GM19035 (cell line): ENCODE measurements around the gene C7orf57.

ENCODE experiments used
- ATAC-seq: cut with Tn5 transposase; IDR thresholded peaks from one replicate; pipeline ENCODE4 v1.9.1; 2021; ENCODE audit not compliant: unreplicated experiment

The C7orf57 gene

GRCh38 chr7:48084727-48085432 lies 49.5 kb downstream of the C7orf57 start:
- peak; percentile 61 for ATAC-seq

- no peak for ATAC-seq
These were observed 50.1 kb downstream of the C7orf57 start for GRCh38 chr7:48085433-48085791.

GRCh38 chr7:48085942-48086341 lies 50.6 kb downstream of the C7orf57 start:
- no peak for ATAC-seq

GRCh38 chr7:48087349-48087748 lies 52.0 kb downstream of the C7orf57 start:
- peak; percentile 17 for ATAC-seq

- peak; percentile 51 for ATAC-seq
These were observed 53.3 kb downstream of the C7orf57 start for GRCh38 chr7:48088559-48089045.

- ATAC-seq: peak; percentile 57
These were observed 54.0 kb downstream of the C7orf57 start, which contains the start of gene UPP1 for GRCh38 chr7:48089046-48090003. Gene UPP1 (plus strand): TSS chr7:48089265. CDS start chr7:48094784, 5,519 bp downstream.

GRCh38 chr7:48090095-48090805 lies 54.9 kb downstream of the C7orf57 start:
- no peak for ATAC-seq

GRCh38 chr7:48091506-48092433 lies 56.4 kb downstream of the C7orf57 start:
- ATAC-seq: no peak

GRCh38 chr7:48094861-48095293 lies 59.5 kb downstream of the C7orf57 start:
- ATAC-seq: no peak

- ATAC-seq: no peak
These were observed 60.9 kb downstream of the C7orf57 start for GRCh38 chr7:48096273-48096672.

- no peak for ATAC-seq
These were observed 62.3 kb downstream of the C7orf57 start for GRCh38 chr7:48097521-48098231.

- no peak for ATAC-seq
These were observed 63.5 kb downstream of the C7orf57 start for GRCh38 chr7:48098846-48099245.

GRCh38 chr7:48099781-48100180 lies 64.4 kb downstream of the C7orf57 start:
- no peak for ATAC-seq

GRCh38 chr7:48101352-48101751 lies 66.0 kb downstream of the C7orf57 start:
- no peak for ATAC-seq

GRCh38 chr7:48101968-48102367 lies 66.6 kb downstream of the C7orf57 start:
- no peak for ATAC-seq

- ATAC-seq: no peak
These were observed 67.2 kb downstream of the C7orf57 start for GRCh38 chr7:48102530-48102929.

GRCh38 chr7:48105045-48105444 lies 69.7 kb downstream of the C7orf57 start:
- no peak for ATAC-seq

GRCh38 chr7:48106906-48107659 lies 71.7 kb downstream of the C7orf57 start:
- ATAC-seq: no peak
